GM23338 (cell line): ENCODE measurements around the gene CYP1A2. TPM values are rescaled to one million over a fixed set of nuclear protein-coding genes. Genes with fewer than 3 reads are reported as not detected.

Experiments
- ATAC-seq: fragments of 200-7000 bp; cut with Tn5 transposase; 3 replicates; pipeline ENCODE4 v1.9.1; 2020
- DNase-seq: peaks from one replicate; pipeline ENCODE4 v3.0.0-alpha.2; 2015; ENCODE audit warnings: low spot score
- H2AFZ ChIP-seq: fragments of 200-600 bp; sonication (generic); 2 replicates; pipeline ENCODE4 v1.8.0; 2016; ENCODE audit warnings: antibody characterized with exemption, mild to moderate bottlenecking, moderate library complexity
- H3F3A ChIP-seq: fragments of 200-600 bp; sonication (generic); replicated peaks from 2 replicates; pipeline ENCODE4 v1.8.0; 2017; ENCODE audit warnings: antibody characterized with exemption, mixed run types, low read depth
- H3K27ac ChIP-seq: fragments of 200-600 bp; sonication (generic); 2 replicates; pipeline ENCODE4 v1.6.1; 2016; ENCODE audit warnings: low read depth
- H3K27me3 ChIP-seq: fragments of 200-600 bp; sonication (generic); 2 replicates; pipeline ENCODE4 v1.8.0; 2016; ENCODE audit warnings: mild to moderate bottlenecking, mixed run types, moderate library complexity; ENCODE audit not compliant: insufficient read depth
- H3K36me3 ChIP-seq: fragments of 200-600 bp; sonication (generic); 2 replicates; pipeline ENCODE4 v1.8.0; 2016; ENCODE audit warnings: mild to moderate bottlenecking; ENCODE audit not compliant: insufficient read depth
- H3K4me1 ChIP-seq: fragments of 200-600 bp; sonication (generic); 2 replicates; pipeline ENCODE4 v1.8.0; 2016; ENCODE audit warnings: mild to moderate bottlenecking, moderate library complexity; ENCODE audit not compliant: insufficient read depth
- H3K4me2 ChIP-seq: fragments of 200-600 bp; sonication (generic); 2 replicates; pipeline ENCODE4 v1.7.1; 2017; ENCODE audit warnings: mixed run types
- H3K4me3 ChIP-seq: fragments of 200-600 bp; sonication (generic); 2 replicates; pipeline ENCODE4 v1.6.1; 2016; ENCODE audit warnings: mixed run types
- H3K79me2 ChIP-seq: fragments of 200-600 bp; sonication (generic); replicated peaks from 2 replicates; pipeline ENCODE4 v1.8.0; 2017; ENCODE audit warnings: mild to moderate bottlenecking; ENCODE audit not compliant: insufficient read depth
- H3K9me2 ChIP-seq: fragments of 200-600 bp; sonication (generic); 2 replicates; pipeline ENCODE4 v1.8.0; 2017; ENCODE audit not compliant: insufficient read depth
- H4K20me1 ChIP-seq: fragments of 200-600 bp; sonication (generic); replicated peaks from 2 replicates; pipeline ENCODE4 v1.8.0; 2017; ENCODE audit warnings: mild to moderate bottlenecking; ENCODE audit not compliant: insufficient read depth
- H3K27ac Mint-ChIP-seq: 2 replicates; pipeline ENCODE4 v1.8.0; 2020; ENCODE audit warnings: inconsistent platforms, mild to moderate bottlenecking, moderate library complexity, mixed read lengths
- H3K27me3 Mint-ChIP-seq: 3 replicates; pipeline ENCODE4 v1.8.0; 2022; ENCODE audit warnings: low read depth, mild to moderate bottlenecking, moderate library complexity, mixed read lengths, inconsistent platforms; ENCODE audit not compliant: insufficient read depth, poor library complexity
- H3K36me3 Mint-ChIP-seq: 3 replicates; pipeline ENCODE4 v1.8.0; 2021; ENCODE audit warnings: low read depth, mild to moderate bottlenecking, inconsistent platforms, moderate library complexity, mixed read lengths
- H3K4me1 Mint-ChIP-seq: 3 replicates; pipeline ENCODE4 v1.8.0; 2020; ENCODE audit warnings: mild to moderate bottlenecking, inconsistent platforms, mixed read lengths
- H3K4me3 Mint-ChIP-seq: 3 replicates; pipeline ENCODE4 v1.8.0; 2021; ENCODE audit warnings: moderate library complexity, mild to moderate bottlenecking, inconsistent platforms, mixed read lengths
- H3K9me3 Mint-ChIP-seq: 3 replicates; pipeline ENCODE4 v1.8.0; 2020; ENCODE audit warnings: moderate library complexity, mild to moderate bottlenecking, inconsistent platforms, mixed read lengths
- CREB1 ChIP-seq: fragments of 250-450 bp; sonication (Bioruptor Pico); IDR thresholded peaks from 2 replicates; pipeline ENCODE4 v1.5.0; 2020; ENCODE audit warnings: low read depth, mild to moderate bottlenecking, moderate library complexity
- EZH2 ChIP-seq: fragments of 200-600 bp; sonication (generic); IDR thresholded peaks from one replicate; pipeline ENCODE4 v1.8.0; 2017; ENCODE audit warnings: antibody characterized with exemption, mild to moderate bottlenecking, low read depth; ENCODE audit not compliant: unreplicated experiment
- EZH2phosphoT487 ChIP-seq: fragments of 200-600 bp; sonication (generic); IDR thresholded peaks from one replicate; pipeline ENCODE4 v1.8.1; 2018; ENCODE audit warnings: antibody characterized with exemption; ENCODE audit not compliant: unreplicated experiment
- JUNB ChIP-seq: IDR thresholded peaks from one replicate; pipeline ENCODE4 v1.6.1; 2016; ENCODE audit warnings: antibody characterized with exemption; ENCODE audit not compliant: unreplicated experiment
- NANOG ChIP-seq: IDR thresholded peaks from 2 replicates; pipeline ENCODE4 v1.6.1; 2016; ENCODE audit warnings: antibody characterized with exemption, borderline replicate concordance
- POLR2AphosphoS5 ChIP-seq: IDR thresholded peaks from 2 replicates; pipeline ENCODE4 v1.6.1; 2016; ENCODE audit warnings: antibody characterized with exemption, low read depth
- ZNF114 ChIP-seq: fragments of 250-450 bp; sonication (Bioruptor Pico); IDR thresholded peaks from 2 replicates; pipeline ENCODE4 v1.5.0; 2020; ENCODE audit warnings: mild to moderate bottlenecking, moderate library complexity
- ZNF331 ChIP-seq: fragments of 250-450 bp; sonication (Bioruptor Pico); IDR thresholded peaks from 2 replicates; pipeline ENCODE4 v1.5.0; 2020; ENCODE audit warnings: low read depth, mild to moderate bottlenecking, moderate library complexity
- polyA plus RNA-seq: library from polyadenylated mRNA; unstranded; fragments of >200 nt; fragmentation: Nextera tagmentation; extraction: Ambion mirVana; gene quantifications from 2 replicates; pipeline ENCODE4 v1.2.1, GENCODE V29; 2016
- total RNA-seq: library from RNA; depleted of rRNA; stranded (reverse); fragments of >200 nt; shearing (Covaris generic); gene quantifications from 2 replicates; pipeline ENCODE4 v1.2.3, GENCODE V29; 2014
- TF ChIP-seq, protein P1 (sequence below): fragments of 250-450 bp; sonication (Bioruptor Pico); IDR thresholded peaks from 2 replicates; pipeline ENCODE4 v1.5.0; 2020; ENCODE audit warnings: mild to moderate bottlenecking, moderate library complexity
- TF ChIP-seq, protein P2 (sequence below): IDR thresholded peaks from one replicate; pipeline ENCODE4 v1.6.1; 2018; ENCODE audit warnings: antibody characterized with exemption; ENCODE audit not compliant: unreplicated experiment
- TF ChIP-seq, protein P3 (sequence below): IDR thresholded peaks from 2 replicates; pipeline ENCODE4 v1.6.1; 2016; ENCODE audit warnings: antibody characterized with exemption
- TF ChIP-seq, protein P4 (sequence below), 2 experiments: fragments of 200-600 bp in 1 of 2; sonication (generic) in 1 of 2; conservative IDR thresholded peaks; 2 replicates each; pipeline versions ENCODE4 v1.5.1 to v1.6.1; 2016 to 2017; ENCODE audit warnings: antibody characterized with exemption in 2 of 2, low read depth in 2 of 2, mild to moderate bottlenecking in 2 of 2, moderate library complexity in 1 of 2

The CYP1A2 gene
- total and polyA plus RNA-seq, 2 experiments from 2014 or later: not detected

DNA sequence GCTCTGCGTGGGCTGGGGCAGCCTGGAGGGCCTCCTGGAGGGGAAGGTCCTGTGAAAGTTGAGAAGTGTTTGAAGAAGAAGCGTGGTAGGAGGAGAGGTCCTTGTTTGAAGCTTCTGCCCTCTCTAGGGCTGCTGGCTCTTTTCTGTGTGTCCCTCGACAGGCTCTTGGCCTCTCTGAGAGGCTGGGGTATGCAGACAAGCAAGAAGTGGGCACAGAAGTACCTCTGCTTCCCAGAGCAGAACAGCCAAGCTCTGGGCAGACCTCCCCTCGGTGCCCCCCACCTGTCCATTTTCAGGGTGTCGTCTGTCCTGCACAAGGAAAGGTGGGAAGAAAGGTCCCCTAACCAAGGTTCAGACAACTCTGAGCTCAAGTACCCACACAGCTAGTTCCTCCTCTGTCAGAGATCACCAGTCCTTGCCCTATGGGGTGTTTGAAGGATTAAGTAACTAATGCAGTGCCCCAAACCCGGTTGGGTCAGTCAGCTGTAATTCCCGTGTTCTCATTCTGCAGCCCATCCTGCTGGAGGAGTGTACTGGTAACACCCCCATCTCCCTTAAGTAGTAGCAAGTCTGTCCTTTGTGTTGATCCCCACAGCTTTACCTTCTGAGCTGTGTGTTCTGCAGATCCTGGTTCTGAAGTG is 39.5 kb downstream of the CYP1A2 start:
- Mint-ChIP-seq H3K27ac (no peak overlapping the region), H3K9me3 (no peaks in the 10 kb centered on the region), H3K36me3 (no peaks in the 10 kb centered on the region), H3K4me3 (no peak overlapping the region; the same call in 2 of the 3 replicates), H3K27me3 (peaks cover 22% of the 10 kb centered on the region), H3K4me1 (peaks cover 38% of the 10 kb centered on the region)
- TF ChIP-seq ZNF114 (CRISPR knock-in tag) (no peak), EZH2phosphoT487 (no peak), EZH2 (no peak), NANOG (no peak), JUNB (no peak), CREB1 (CRISPR knock-in tag) (no peak), POLR2AphosphoS5 (no peak), ZNF331 (no peak)
- TF ChIP-seq, protein P1, sequence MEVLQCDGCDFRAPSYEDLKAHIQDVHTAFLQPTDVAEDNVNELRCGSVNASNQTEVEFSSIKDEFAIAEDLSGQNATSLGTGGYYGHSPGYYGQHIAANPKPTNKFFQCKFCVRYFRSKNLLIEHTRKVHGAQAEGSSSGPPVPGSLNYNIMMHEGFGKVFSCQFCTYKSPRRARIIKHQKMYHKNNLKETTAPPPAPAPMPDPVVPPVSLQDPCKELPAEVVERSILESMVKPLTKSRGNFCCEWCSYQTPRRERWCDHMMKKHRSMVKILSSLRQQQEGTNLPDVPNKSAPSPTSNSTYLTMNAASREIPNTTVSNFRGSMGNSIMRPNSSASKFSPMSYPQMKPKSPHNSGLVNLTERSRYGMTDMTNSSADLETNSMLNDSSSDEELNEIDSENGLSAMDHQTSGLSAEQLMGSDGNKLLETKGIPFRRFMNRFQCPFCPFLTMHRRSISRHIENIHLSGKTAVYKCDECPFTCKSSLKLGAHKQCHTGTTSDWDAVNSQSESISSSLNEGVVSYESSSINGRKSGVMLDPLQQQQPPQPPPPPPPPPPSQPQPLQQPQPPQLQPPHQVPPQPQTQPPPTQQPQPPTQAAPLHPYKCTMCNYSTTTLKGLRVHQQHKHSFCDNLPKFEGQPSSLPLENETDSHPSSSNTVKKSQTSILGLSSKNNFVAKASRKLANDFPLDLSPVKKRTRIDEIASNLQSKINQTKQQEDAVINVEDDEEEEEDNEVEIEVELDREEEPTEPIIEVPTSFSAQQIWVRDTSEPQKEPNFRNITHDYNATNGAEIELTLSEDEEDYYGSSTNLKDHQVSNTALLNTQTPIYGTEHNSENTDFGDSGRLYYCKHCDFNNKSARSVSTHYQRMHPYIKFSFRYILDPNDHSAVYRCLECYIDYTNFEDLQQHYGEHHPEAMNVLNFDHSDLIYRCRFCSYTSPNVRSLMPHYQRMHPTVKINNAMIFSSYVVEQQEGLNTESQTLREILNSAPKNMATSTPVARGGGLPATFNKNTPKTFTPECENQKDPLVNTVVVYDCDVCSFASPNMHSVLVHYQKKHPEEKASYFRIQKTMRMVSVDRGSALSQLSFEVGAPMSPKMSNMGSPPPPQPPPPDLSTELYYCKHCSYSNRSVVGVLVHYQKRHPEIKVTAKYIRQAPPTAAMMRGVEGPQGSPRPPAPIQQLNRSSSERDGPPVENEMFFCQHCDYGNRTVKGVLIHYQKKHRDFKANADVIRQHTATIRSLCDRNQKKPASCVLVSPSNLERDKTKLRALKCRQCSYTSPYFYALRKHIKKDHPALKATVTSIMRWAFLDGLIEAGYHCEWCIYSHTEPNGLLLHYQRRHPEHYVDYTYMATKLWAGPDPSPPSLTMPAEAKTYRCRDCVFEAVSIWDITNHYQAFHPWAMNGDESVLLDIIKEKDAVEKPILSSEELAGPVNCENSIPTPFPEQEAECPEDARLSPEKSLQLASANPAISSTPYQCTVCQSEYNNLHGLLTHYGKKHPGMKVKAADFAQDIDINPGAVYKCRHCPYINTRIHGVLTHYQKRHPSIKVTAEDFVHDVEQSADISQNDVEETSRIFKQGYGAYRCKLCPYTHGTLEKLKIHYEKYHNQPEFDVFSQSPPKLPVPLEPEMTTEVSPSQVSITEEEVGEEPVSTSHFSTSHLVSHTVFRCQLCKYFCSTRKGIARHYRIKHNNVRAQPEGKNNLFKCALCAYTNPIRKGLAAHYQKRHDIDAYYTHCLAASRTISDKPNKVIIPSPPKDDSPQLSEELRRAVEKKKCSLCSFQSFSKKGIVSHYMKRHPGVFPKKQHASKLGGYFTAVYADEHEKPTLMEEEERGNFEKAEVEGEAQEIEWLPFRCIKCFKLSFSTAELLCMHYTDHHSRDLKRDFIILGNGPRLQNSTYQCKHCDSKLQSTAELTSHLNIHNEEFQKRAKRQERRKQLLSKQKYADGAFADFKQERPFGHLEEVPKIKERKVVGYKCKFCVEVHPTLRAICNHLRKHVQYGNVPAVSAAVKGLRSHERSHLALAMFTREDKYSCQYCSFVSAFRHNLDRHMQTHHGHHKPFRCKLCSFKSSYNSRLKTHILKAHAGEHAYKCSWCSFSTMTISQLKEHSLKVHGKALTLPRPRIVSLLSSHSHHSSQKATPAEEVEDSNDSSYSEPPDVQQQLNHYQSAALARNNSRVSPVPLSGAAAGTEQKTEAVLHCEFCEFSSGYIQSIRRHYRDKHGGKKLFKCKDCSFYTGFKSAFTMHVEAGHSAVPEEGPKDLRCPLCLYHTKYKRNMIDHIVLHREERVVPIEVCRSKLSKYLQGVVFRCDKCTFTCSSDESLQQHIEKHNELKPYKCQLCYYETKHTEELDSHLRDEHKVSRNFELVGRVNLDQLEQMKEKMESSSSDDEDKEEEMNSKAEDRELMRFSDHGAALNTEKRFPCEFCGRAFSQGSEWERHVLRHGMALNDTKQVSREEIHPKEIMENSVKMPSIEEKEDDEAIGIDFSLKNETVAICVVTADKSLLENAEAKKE (CRISPR knock-in tag): no peak
- TF ChIP-seq, protein P2, sequence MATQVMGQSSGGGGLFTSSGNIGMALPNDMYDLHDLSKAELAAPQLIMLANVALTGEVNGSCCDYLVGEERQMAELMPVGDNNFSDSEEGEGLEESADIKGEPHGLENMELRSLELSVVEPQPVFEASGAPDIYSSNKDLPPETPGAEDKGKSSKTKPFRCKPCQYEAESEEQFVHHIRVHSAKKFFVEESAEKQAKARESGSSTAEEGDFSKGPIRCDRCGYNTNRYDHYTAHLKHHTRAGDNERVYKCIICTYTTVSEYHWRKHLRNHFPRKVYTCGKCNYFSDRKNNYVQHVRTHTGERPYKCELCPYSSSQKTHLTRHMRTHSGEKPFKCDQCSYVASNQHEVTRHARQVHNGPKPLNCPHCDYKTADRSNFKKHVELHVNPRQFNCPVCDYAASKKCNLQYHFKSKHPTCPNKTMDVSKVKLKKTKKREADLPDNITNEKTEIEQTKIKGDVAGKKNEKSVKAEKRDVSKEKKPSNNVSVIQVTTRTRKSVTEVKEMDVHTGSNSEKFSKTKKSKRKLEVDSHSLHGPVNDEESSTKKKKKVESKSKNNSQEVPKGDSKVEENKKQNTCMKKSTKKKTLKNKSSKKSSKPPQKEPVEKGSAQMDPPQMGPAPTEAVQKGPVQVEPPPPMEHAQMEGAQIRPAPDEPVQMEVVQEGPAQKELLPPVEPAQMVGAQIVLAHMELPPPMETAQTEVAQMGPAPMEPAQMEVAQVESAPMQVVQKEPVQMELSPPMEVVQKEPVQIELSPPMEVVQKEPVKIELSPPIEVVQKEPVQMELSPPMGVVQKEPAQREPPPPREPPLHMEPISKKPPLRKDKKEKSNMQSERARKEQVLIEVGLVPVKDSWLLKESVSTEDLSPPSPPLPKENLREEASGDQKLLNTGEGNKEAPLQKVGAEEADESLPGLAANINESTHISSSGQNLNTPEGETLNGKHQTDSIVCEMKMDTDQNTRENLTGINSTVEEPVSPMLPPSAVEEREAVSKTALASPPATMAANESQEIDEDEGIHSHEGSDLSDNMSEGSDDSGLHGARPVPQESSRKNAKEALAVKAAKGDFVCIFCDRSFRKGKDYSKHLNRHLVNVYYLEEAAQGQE: no peak
- TF ChIP-seq, protein P3, sequence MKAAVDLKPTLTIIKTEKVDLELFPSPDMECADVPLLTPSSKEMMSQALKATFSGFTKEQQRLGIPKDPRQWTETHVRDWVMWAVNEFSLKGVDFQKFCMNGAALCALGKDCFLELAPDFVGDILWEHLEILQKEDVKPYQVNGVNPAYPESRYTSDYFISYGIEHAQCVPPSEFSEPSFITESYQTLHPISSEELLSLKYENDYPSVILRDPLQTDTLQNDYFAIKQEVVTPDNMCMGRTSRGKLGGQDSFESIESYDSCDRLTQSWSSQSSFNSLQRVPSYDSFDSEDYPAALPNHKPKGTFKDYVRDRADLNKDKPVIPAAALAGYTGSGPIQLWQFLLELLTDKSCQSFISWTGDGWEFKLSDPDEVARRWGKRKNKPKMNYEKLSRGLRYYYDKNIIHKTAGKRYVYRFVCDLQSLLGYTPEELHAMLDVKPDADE: no peak
- TF ChIP-seq, protein P4, sequence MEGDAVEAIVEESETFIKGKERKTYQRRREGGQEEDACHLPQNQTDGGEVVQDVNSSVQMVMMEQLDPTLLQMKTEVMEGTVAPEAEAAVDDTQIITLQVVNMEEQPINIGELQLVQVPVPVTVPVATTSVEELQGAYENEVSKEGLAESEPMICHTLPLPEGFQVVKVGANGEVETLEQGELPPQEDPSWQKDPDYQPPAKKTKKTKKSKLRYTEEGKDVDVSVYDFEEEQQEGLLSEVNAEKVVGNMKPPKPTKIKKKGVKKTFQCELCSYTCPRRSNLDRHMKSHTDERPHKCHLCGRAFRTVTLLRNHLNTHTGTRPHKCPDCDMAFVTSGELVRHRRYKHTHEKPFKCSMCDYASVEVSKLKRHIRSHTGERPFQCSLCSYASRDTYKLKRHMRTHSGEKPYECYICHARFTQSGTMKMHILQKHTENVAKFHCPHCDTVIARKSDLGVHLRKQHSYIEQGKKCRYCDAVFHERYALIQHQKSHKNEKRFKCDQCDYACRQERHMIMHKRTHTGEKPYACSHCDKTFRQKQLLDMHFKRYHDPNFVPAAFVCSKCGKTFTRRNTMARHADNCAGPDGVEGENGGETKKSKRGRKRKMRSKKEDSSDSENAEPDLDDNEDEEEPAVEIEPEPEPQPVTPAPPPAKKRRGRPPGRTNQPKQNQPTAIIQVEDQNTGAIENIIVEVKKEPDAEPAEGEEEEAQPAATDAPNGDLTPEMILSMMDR (conservative IDR thresholded peaks at IDR 0.05; ENCODE audit: low read depth in 2 of 2): no peak
- Histone ChIP-seq H2AFZ (no peak overlapping the region), H3K4me2 (peak overlapping the region; percentile 69), H3K9me2 (no peaks in the 10 kb centered on the region), H3K27me3 (no peaks in the 10 kb centered on the region), H3K79me2 (peaks cover 16% of the 10 kb centered on the region), H3K4me3 (no peak overlapping the region), H3K4me1 (peaks cover 31% of the 10 kb centered on the region), H3F3A (peaks cover 7% of the 10 kb centered on the region), H4K20me1 (peaks cover 47% of the 10 kb centered on the region), H3K36me3 (no peaks in the 10 kb centered on the region), H3K27ac (no peak overlapping the region)
- DNase-seq (no peak), ATAC-seq (no peak)
